ENCODE measurements around the gene NLRP1. TPM values are rescaled to one million over a fixed set of nuclear protein-coding genes. Genes with fewer than 3 reads are reported as not detected.

NLRP1 gene
- total RNA-seq, 4 donors from 2014 or later, result 3.6 to 7.7 (median 6.9) TPM

GRCh38 chr17:5571281-5571680, 13.0 kb downstream of the NLRP1 start:
- intact Hi-C loops (cut with DNase I; ENCODE audit: low total_unique reads) (no loop called here), in situ Hi-C loops (cut with MboI; ENCODE audit: low sequenced_read_pairs in 4 of 4) (no loop called here)
- TF ChIP-seq POLR2A (IDR thresholded peaks at IDR 0.05) (no peak), CTCF (IDR thresholded peaks at IDR 0.05 in 4 of 5, conservative IDR thresholded peaks at IDR 0.05 in 1 of 5) (no peak)
- ATAC-seq (no peak), DNase-seq (no peak)
- no peaks in the 10 kb centered on the region for H3K9me3 ChIP-seq
- no peaks in the 10 kb centered on the region for H3K36me3 ChIP-seq
- H3K27ac ChIP-seq, result no peak overlapping the region
- H3K27me3 ChIP-seq, result no peaks in the 10 kb centered on the region
- no peak overlapping the region for H3K4me3 ChIP-seq
- H3K4me1 ChIP-seq, result no peaks in the 10 kb centered on the region

- intact Hi-C loops (cut with DNase I; ENCODE audit: low total_unique reads) (no loop called here), in situ Hi-C loops (cut with MboI; ENCODE audit: low sequenced_read_pairs in 4 of 4) (no loop called here)
- Histone ChIP-seq H3K9me3 (no peaks in the 10 kb centered on the region), H3K27ac (no peak overlapping the region), H3K4me3 (no peak overlapping the region), H3K27me3 (no peaks in the 10 kb centered on the region), H3K4me1 (no peaks in the 10 kb centered on the region), H3K36me3 (no peaks in the 10 kb centered on the region)
- TF ChIP-seq CTCF (IDR thresholded peaks at IDR 0.05 in 4 of 5, conservative IDR thresholded peaks at IDR 0.05 in 1 of 5) (no peak), POLR2A (IDR thresholded peaks at IDR 0.05) (no peak)
- ATAC-seq (no peak), DNase-seq (no peak)
These were observed 18.5 kb downstream of the NLRP1 start for GRCh38 chr17:5565808-5566207.

GRCh38 chr17:5563456-5563855, 20.9 kb downstream of the NLRP1 start:
- H3K27ac ChIP-seq, result no peak overlapping the region
- intact Hi-C loops (cut with DNase I; ENCODE audit: low total_unique reads), result no loop called here

GRCh38 chr17:5562661-5563360, 21.5 kb downstream of the NLRP1 start:
- ATAC-seq (no peak), DNase-seq (no peak)
- no peaks in the 10 kb centered on the region for H3K27me3 ChIP-seq
- in situ Hi-C loops (cut with MboI; ENCODE audit: low sequenced_read_pairs in 4 of 4) (no loop called here), intact Hi-C loops (cut with DNase I; ENCODE audit: low total_unique reads) (no loop called here)
- no peak overlapping the region for H3K4me3 ChIP-seq
- H3K4me1 ChIP-seq, result no peaks in the 10 kb centered on the region
- H3K27ac ChIP-seq, result no peak overlapping the region
- no peaks in the 10 kb centered on the region for H3K9me3 ChIP-seq
- no peaks in the 10 kb centered on the region for H3K36me3 ChIP-seq
- no peak for TF ChIP-seq POLR2A (IDR thresholded peaks at IDR 0.05)
- no peak for TF ChIP-seq CTCF (IDR thresholded peaks at IDR 0.05 in 4 of 5, conservative IDR thresholded peaks at IDR 0.05 in 1 of 5)

More at GRCh38 chr17:5563456-5563855, 20.9 kb downstream of the NLRP1 start:
- in situ Hi-C loops (cut with MboI; ENCODE audit: low sequenced_read_pairs in 4 of 4), result no loop called here
- TF ChIP-seq CTCF (IDR thresholded peaks at IDR 0.05 in 4 of 5, conservative IDR thresholded peaks at IDR 0.05 in 1 of 5), result no peak
- no peak for TF ChIP-seq POLR2A (IDR thresholded peaks at IDR 0.05)
- Histone ChIP-seq H3K4me3 (no peak overlapping the region), H3K9me3 (no peaks in the 10 kb centered on the region), H3K4me1 (no peaks in the 10 kb centered on the region), H3K36me3 (no peaks in the 10 kb centered on the region), H3K27me3 (no peaks in the 10 kb centered on the region)
- no peak for DNase-seq
- ATAC-seq, result no peak
